ENCODE measurements around the gene ODAD2. TPM values are rescaled to one million over a fixed set of nuclear protein-coding genes. Genes with fewer than 3 reads are reported as not detected.
A peak's percentile ranks its signal among the peaks of the same experiment; 100 is the strongest.

The ODAD2 gene
- polyA plus RNA-seq = 0.61 TPM
- long read RNA-seq, donor 1 = 0 reads
- long read RNA-seq, donor 2 = 0 reads
- long read RNA-seq, donor 3 = 0 reads
- long read RNA-seq, donor 4 = 0 reads
- long read RNA-seq, donor 5 = 0 reads
- long read RNA-seq, donor 6 = 0 reads
- long read RNA-seq, donor 7 = 0 reads
- long read RNA-seq, donor 8 = 0 reads
- long read RNA-seq, donor 9 = 0 reads
- long read RNA-seq, donor 10 = 0 reads
- long read RNA-seq, donor 11 = 0 reads

- no CpG with 5 or more reads among the region's 30 CpGs for WGBS (ENCODE audit: insufficient coverage, low lambda C conversion rate)
- no peak for DNase-seq
- Histone ChIP-seq H3K4me1 (ENCODE audit: control insufficient read depth, insufficient read depth, low read length) (no peaks in the 10 kb centered on the region), H3K4me3 (ENCODE audit: low read length) (peak within 1 kb of the TSS; percentile 43), H3K27me3 (ENCODE audit: control insufficient read depth, insufficient read depth, low read length) (peaks cover 43% of the 10 kb centered on the region), H3K27ac (ENCODE audit: low read length) (peak within 1 kb of the TSS; percentile 39), H3K9me3 (ENCODE audit: control insufficient read depth, low read depth, low read length) (no peaks in the 10 kb centered on the region), H3K36me3 (ENCODE audit: control insufficient read depth, insufficient read depth, low read length) (no peaks in the 10 kb centered on the region)
Measured at GRCh38 chr10:27998954-27999275, at the start of gene ODAD2. Gene ODAD2, minus strand, starts transcription at chr10:27999079. Its CDS starts 3,937 bp downstream, at chr10:27995142.

- 83% methylated on average over 1 of the region's 4 CpGs for WGBS (ENCODE audit: insufficient coverage, low lambda C conversion rate)
- H3K4me1 ChIP-seq (ENCODE audit: control insufficient read depth, insufficient read depth, low read length) = no peaks in the 10 kb centered on the region
- H3K36me3 ChIP-seq (ENCODE audit: control insufficient read depth, insufficient read depth, low read length) = no peaks in the 10 kb centered on the region
- DNase-seq = no peak
- no peak overlapping the region for H3K27ac ChIP-seq (ENCODE audit: low read length)
- no peak overlapping the region for H3K4me3 ChIP-seq (ENCODE audit: low read length)
- H3K9me3 ChIP-seq (ENCODE audit: control insufficient read depth, low read depth, low read length) = no peaks in the 10 kb centered on the region
- no peaks in the 10 kb centered on the region for H3K27me3 ChIP-seq (ENCODE audit: control insufficient read depth, insufficient read depth, low read length)
Measured at GRCh38 chr10:28047061-28047460, 48.2 kb upstream of the ODAD2 start.

GRCh38 chr10:28046579-28046978 lies 47.7 kb upstream of the ODAD2 start:
- H3K4me1 ChIP-seq (ENCODE audit: control insufficient read depth, insufficient read depth, low read length) = no peaks in the 10 kb centered on the region
- H3K9me3 ChIP-seq (ENCODE audit: control insufficient read depth, low read depth, low read length) = no peaks in the 10 kb centered on the region
- no peak overlapping the region for H3K27ac ChIP-seq (ENCODE audit: low read length)
- H3K36me3 ChIP-seq (ENCODE audit: control insufficient read depth, insufficient read depth, low read length) = no peaks in the 10 kb centered on the region
- no peak overlapping the region for H3K4me3 ChIP-seq (ENCODE audit: low read length)
- H3K27me3 ChIP-seq (ENCODE audit: control insufficient read depth, insufficient read depth, low read length) = no peaks in the 10 kb centered on the region
- no peak for DNase-seq
- WGBS (ENCODE audit: insufficient coverage, low lambda C conversion rate) = 66% methylated on average over 3 of the region's 3 CpGs

GRCh38 chr10:28043941-28044340 lies 45.1 kb upstream of the ODAD2 start:
- no CpG with 5 or more reads among the region's 1 CpG for WGBS (ENCODE audit: insufficient coverage, low lambda C conversion rate)
- no peaks in the 10 kb centered on the region for H3K36me3 ChIP-seq (ENCODE audit: control insufficient read depth, insufficient read depth, low read length)
- DNase-seq = no peak
- no peaks in the 10 kb centered on the region for H3K27me3 ChIP-seq (ENCODE audit: control insufficient read depth, insufficient read depth, low read length)
- H3K4me1 ChIP-seq (ENCODE audit: control insufficient read depth, insufficient read depth, low read length) = no peaks in the 10 kb centered on the region
- H3K4me3 ChIP-seq (ENCODE audit: low read length) = no peak overlapping the region
- H3K9me3 ChIP-seq (ENCODE audit: control insufficient read depth, low read depth, low read length) = no peaks in the 10 kb centered on the region
- no peak overlapping the region for H3K27ac ChIP-seq (ENCODE audit: low read length)

- Histone ChIP-seq H3K36me3 (ENCODE audit: control insufficient read depth, insufficient read depth, low read length) (no peaks in the 10 kb centered on the region), H3K27ac (ENCODE audit: low read length) (no peak overlapping the region), H3K9me3 (ENCODE audit: control insufficient read depth, low read depth, low read length) (no peaks in the 10 kb centered on the region), H3K27me3 (ENCODE audit: control insufficient read depth, insufficient read depth, low read length) (no peaks in the 10 kb centered on the region), H3K4me1 (ENCODE audit: control insufficient read depth, insufficient read depth, low read length) (no peaks in the 10 kb centered on the region), H3K4me3 (ENCODE audit: low read length) (no peak overlapping the region)
- DNase-seq = no peak
- 95% methylated on average over 2 of the region's 3 CpGs for WGBS (ENCODE audit: insufficient coverage, low lambda C conversion rate)
Measured at GRCh38 chr10:28036587-28036986, 37.7 kb upstream of the ODAD2 start.

- no peak overlapping the region for H3K4me3 ChIP-seq (ENCODE audit: low read length)
- no CpG with 5 or more reads among the region's 5 CpGs for WGBS (ENCODE audit: insufficient coverage, low lambda C conversion rate)
- no peaks in the 10 kb centered on the region for H3K4me1 ChIP-seq (ENCODE audit: control insufficient read depth, insufficient read depth, low read length)
- H3K27me3 ChIP-seq (ENCODE audit: control insufficient read depth, insufficient read depth, low read length) = no peaks in the 10 kb centered on the region
- H3K9me3 ChIP-seq (ENCODE audit: control insufficient read depth, low read depth, low read length) = no peaks in the 10 kb centered on the region
- H3K27ac ChIP-seq (ENCODE audit: low read length) = no peak overlapping the region
- no peak for DNase-seq
- no peaks in the 10 kb centered on the region for H3K36me3 ChIP-seq (ENCODE audit: control insufficient read depth, insufficient read depth, low read length)
Measured at GRCh38 chr10:28020993-28021982, 22.4 kb upstream of the ODAD2 start.

- no peak for DNase-seq
- H3K9me3 ChIP-seq (ENCODE audit: control insufficient read depth, low read depth, low read length) = no peaks in the 10 kb centered on the region
- H3K36me3 ChIP-seq (ENCODE audit: control insufficient read depth, insufficient read depth, low read length) = no peaks in the 10 kb centered on the region
- 95% methylated on average over 3 of the region's 12 CpGs for WGBS (ENCODE audit: insufficient coverage, low lambda C conversion rate)
- no peaks in the 10 kb centered on the region for H3K4me1 ChIP-seq (ENCODE audit: control insufficient read depth, insufficient read depth, low read length)
- H3K27ac ChIP-seq (ENCODE audit: low read length) = no peak overlapping the region
- no peaks in the 10 kb centered on the region for H3K27me3 ChIP-seq (ENCODE audit: control insufficient read depth, insufficient read depth, low read length)
- no peak overlapping the region for H3K4me3 ChIP-seq (ENCODE audit: low read length)
Measured at GRCh38 chr10:28020080-28020860, 21.4 kb upstream of the ODAD2 start.

GRCh38 chr10:28014651-28015050 lies 15.8 kb upstream of the ODAD2 start:
- Histone ChIP-seq H3K4me1 (ENCODE audit: control insufficient read depth, insufficient read depth, low read length) (no peaks in the 10 kb centered on the region), H3K4me3 (ENCODE audit: low read length) (no peak overlapping the region), H3K27ac (ENCODE audit: low read length) (no peak overlapping the region), H3K36me3 (ENCODE audit: control insufficient read depth, insufficient read depth, low read length) (no peaks in the 10 kb centered on the region), H3K9me3 (ENCODE audit: control insufficient read depth, low read depth, low read length) (no peaks in the 10 kb centered on the region), H3K27me3 (ENCODE audit: control insufficient read depth, insufficient read depth, low read length) (no peaks in the 10 kb centered on the region)
- no peak for DNase-seq

- DNase-seq = no peak
- WGBS (ENCODE audit: insufficient coverage, low lambda C conversion rate) = 0% methylated on average over 1 of the region's 2 CpGs
- no peaks in the 10 kb centered on the region for H3K9me3 ChIP-seq (ENCODE audit: control insufficient read depth, low read depth, low read length)
- H3K4me3 ChIP-seq (ENCODE audit: low read length) = no peak overlapping the region
- H3K36me3 ChIP-seq (ENCODE audit: control insufficient read depth, insufficient read depth, low read length) = no peaks in the 10 kb centered on the region
- peaks cover under 1% of the 10 kb centered on the region for H3K27me3 ChIP-seq (ENCODE audit: control insufficient read depth, insufficient read depth, low read length)
- H3K4me1 ChIP-seq (ENCODE audit: control insufficient read depth, insufficient read depth, low read length) = no peaks in the 10 kb centered on the region
- no peak overlapping the region for H3K27ac ChIP-seq (ENCODE audit: low read length)
Measured at GRCh38 chr10:28012990-28013515, 14.2 kb upstream of the ODAD2 start.

- DNase-seq = no peak
- peaks cover 4% of the 10 kb centered on the region for H3K27me3 ChIP-seq (ENCODE audit: control insufficient read depth, insufficient read depth, low read length)
- H3K4me3 ChIP-seq (ENCODE audit: low read length) = no peak overlapping the region
- no CpG with 5 or more reads among the region's 1 CpG for WGBS (ENCODE audit: insufficient coverage, low lambda C conversion rate)
- H3K36me3 ChIP-seq (ENCODE audit: control insufficient read depth, insufficient read depth, low read length) = no peaks in the 10 kb centered on the region
- H3K4me1 ChIP-seq (ENCODE audit: control insufficient read depth, insufficient read depth, low read length) = no peaks in the 10 kb centered on the region
- H3K9me3 ChIP-seq (ENCODE audit: control insufficient read depth, low read depth, low read length) = no peaks in the 10 kb centered on the region
- no peak overlapping the region for H3K27ac ChIP-seq (ENCODE audit: low read length)
Measured at GRCh38 chr10:28010821-28011220, 11.9 kb upstream of the ODAD2 start.
